Embryonic facial prominence (tissue), 1 donor: ENCODE data around the gene ZGRF1.
"Not testable (repeated sequence)": the region's sequence is repeated elsewhere in the genome, so short reads cannot be mapped to it uniquely, and the experiment has no call there.

Experiments used
- DNase-seq: peaks from one replicate; pipeline ENCODE4 v3.0.0-alpha.2; 2016; ENCODE audit errors: extremely low spot score

Gene ZGRF1, protein sequence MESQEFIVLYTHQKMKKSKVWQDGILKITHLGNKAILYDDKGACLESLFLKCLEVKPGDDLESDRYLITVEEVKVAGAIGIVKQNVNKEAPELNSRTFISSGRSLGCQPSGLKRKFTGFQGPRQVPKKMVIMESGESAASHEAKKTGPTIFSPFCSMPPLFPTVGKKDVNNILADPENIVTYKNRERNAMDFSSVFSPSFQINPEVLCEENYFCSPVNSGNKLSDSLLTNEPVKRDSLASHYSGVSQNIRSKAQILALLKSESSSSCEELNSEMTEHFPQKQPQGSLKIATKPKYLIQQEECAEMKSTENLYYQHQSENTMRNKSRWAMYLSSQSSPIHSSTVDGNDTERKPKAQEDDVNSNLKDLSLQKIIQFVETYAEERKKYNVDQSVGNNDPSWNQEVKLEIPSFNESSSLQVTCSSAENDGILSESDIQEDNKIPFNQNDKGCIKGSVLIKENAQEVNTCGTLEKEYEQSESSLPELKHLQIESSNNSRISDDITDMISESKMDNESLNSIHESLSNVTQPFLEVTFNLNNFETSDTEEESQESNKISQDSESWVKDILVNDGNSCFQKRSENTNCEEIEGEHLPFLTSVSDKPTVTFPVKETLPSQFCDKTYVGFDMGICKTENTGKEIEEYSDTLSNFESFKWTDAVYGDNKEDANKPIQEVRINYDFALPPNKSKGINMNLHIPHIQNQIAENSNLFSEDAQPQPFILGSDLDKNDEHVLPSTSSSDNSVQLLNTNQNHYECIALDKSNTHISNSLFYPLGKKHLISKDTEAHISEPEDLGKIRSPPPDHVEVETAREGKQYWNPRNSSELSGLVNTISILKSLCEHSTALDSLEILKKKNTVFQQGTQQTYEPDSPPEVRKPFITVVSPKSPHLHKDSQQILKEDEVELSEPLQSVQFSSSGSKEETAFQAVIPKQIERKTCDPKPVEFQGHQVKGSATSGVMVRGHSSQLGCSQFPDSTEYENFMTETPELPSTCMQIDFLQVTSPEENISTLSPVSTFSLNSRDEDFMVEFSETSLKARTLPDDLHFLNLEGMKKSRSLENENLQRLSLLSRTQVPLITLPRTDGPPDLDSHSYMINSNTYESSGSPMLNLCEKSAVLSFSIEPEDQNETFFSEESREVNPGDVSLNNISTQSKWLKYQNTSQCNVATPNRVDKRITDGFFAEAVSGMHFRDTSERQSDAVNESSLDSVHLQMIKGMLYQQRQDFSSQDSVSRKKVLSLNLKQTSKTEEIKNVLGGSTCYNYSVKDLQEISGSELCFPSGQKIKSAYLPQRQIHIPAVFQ (N-terminal part only)

DNA sequence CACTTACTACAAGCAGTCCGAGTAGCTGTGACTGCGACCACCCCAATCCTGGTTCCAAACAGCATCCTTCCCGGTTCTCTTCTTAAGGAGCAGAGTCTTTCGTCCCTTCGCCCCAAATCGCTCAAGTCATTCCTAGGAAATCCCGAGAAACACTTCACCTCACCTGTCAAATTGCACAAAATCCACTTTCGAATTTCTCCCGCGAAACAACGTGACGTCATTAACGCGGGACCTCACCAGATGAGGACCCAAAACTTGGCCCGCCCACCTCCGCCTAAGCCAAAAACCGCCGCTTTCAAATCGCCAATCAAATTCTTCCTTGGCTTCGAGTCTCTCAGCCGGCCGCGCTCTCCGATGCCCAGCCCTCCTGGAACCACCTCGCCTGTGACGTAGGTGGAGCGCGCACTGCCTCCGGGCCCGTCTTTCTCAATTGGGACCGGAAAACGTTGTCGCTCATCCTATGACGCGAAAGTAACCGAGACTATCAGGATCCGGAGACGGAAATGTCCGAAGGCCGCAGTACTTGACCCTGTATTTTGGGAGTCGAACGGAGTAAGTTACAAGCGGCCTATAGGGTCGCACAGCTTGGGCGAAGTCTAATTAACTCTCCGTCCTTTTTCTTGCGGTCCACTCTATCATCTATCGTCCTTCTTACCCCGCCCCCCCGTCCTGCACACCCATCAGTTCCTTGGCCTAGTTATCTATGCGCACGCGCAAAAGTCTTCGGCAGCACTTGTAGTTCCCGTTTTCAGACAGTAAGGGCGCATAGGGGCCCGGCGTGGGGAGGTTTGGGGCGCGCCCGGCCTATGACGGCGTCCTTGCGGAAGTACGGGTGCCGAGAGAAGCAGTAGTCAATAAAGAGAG, at the start of gene ZGRF1, which contains the start of gene LARP7:
TSS of gene ZGRF1 (minus strand) at position 222 of the 864 bp plus-strand sequence. CDS start 3,733 bp downstream, outside the sequence.
TSS of gene LARP7 (plus strand) at position 456 of the 864 bp plus-strand sequence. CDS start 7,527 bp downstream, outside the sequence.
- peak; percentile 98 for DNase-seq

GRCh38 chr4:112680996-112681395, 44.3 kb upstream of the ZGRF1 start:
- no peak for DNase-seq

DNA sequence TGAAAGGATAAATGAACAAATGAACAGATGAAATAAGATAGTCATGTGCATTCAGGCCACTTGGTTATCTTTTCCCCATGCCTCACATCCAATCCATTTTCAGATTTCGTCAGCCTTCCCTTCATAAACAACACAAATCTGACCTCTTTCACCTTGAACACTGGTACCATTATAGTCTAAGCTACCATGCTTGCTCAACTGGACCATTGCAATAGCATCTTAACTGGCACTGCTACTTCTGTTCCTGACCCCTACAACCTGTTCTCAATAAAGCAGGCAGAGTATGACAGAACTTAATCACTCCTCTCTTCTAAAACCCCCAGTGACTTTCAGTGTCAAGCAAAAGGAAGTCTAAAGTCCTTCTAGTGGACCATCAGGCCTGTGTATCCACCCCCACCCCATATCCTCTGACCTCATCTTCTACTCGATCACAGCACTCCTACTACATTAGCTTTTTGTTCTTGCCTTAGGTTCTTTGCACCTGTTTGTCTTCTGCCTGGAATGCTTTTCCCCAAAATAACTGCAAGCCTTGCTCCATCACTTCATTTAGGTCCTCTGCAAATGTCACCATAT, 40.9 kb upstream of the ZGRF1 start:
- no peak for DNase-seq

DNA sequence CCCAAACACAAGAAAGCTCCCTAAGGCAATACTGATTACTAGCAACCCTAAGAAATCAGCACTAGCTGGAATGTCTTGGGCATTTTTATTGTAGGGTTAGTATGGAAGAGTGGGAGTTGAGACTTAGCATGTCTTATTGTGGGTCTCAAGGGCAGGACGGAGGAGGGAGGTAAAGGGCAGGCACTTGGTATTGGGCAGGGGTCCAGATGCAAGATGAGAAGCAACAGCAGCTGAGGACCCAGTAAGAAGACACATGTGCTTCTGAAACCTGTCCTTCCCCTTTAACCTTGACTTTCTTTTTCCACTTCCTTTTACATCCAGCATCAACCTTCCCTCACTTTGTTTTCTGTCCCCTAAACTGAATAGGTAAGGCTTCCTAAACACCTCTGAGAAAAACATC, 37.7 kb upstream of the ZGRF1 start:
- DNase-seq: no peak

DNA sequence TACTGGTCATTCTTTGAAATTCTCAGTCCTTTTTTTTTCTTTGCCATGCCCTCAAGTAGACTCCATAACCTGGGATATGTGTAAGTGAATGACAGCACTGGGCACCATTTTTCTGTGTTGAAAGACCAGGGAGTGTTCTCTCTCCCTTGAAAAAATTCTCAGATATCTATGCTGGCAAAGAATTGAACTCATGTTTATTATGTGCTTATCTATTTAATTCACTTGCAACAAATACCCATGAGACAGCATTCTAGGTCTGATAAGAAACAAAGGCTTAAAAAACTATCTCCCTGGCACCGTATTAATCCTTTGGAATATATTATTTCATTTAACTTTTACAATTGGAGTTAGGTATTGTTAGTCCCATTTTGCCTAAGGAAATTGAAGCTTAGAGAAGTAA, 37.0 kb upstream of the ZGRF1 start:
- DNase-seq: no peak

- no peak for DNase-seq
Observed at GRCh38 chr4:112673076-112673475, 36.4 kb upstream of the ZGRF1 start.

GRCh38 chr4:112668131-112668530, 31.4 kb upstream of the ZGRF1 start:
- no peak for DNase-seq

- no peak for DNase-seq
Observed at GRCh38 chr4:112664611-112665010, 27.9 kb upstream of the ZGRF1 start.

DNA sequence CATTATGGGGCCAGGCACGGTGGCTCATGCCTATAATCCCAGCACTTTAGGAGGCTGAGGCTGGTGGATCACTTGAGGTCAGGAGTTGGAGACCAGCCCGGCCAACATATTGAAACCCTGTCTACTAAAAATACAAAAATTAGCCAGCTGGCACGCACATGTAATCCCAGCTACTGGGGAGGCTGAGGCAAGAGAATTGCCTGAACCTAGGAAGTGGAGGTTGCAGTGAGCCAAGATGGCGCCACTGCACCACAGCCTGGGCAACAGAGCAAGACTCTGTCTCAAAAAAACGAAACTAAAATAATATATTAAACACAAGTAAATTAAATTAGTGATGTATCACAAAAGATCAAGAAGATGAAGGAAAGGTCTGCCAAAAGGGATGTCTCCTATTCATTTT, 19.4 kb upstream of the ZGRF1 start:
- not testable (repeated sequence) for DNase-seq

DNA sequence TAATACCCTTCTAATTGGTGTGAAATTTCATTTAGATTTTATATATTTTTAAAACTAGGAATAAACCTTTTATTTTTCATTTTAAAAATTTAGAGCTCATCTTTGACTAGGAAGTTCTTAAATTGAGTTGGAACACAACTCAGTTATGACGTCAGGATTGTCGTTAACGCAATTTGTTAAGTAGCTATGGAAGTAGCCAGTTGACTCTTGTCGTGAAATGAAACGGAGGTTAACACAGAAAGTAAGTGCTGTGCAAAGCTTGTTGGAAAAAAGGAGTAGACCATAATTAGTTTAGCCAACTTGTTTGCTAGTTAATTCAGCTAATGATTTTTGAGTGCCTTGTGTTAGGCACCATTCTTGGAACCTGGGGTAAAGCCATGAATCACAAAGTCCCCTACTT, 18.6 kb upstream of the ZGRF1 start:
- DNase-seq: no peak

DNA sequence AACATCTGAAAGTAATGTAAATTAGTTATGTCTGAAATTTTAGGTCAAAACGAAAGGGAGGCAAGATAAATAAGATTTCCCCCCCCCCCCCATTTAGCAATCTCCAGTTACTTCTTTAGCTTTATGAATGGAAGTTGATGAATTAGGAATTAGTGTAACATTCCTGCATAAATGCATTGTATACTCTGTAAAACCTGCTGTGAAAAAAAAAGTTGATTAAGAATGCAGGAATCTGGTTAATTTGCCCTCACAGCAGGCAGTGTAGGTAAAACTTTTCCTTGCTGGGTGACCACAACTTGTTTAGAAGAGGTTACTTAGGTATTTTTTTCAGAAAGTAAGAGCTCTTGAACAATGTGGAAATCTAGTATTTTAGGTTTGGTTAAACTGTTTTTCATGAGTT, 15.5 kb upstream of the ZGRF1 start:
- DNase-seq: no peak

DNA sequence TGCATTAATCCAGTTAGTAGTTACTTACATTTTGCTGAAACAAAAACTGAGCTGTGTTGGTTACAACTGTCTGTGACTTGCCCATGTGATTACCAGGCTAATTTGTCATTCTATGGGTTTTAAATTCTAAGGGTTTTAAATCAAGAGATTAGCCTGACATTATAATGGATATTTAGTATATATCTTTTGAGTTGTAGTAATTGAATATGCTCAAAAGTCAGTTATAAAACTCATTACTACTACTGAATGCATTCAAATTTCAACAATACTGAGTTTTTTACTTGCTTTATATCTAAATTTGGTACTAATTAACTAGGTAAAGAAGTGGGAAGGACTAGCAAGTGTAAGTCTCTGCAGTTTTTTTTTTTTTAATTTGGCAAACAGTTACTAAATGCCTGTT, 14.9 kb upstream of the ZGRF1 start:
- DNase-seq: no peak

GRCh38 chr4:112650332-112650731, 13.6 kb upstream of the ZGRF1 start:
- no peak for DNase-seq

- no peak for DNase-seq
Observed at GRCh38 chr4:112649055-112649408, 12.3 kb upstream of the ZGRF1 start.

DNA sequence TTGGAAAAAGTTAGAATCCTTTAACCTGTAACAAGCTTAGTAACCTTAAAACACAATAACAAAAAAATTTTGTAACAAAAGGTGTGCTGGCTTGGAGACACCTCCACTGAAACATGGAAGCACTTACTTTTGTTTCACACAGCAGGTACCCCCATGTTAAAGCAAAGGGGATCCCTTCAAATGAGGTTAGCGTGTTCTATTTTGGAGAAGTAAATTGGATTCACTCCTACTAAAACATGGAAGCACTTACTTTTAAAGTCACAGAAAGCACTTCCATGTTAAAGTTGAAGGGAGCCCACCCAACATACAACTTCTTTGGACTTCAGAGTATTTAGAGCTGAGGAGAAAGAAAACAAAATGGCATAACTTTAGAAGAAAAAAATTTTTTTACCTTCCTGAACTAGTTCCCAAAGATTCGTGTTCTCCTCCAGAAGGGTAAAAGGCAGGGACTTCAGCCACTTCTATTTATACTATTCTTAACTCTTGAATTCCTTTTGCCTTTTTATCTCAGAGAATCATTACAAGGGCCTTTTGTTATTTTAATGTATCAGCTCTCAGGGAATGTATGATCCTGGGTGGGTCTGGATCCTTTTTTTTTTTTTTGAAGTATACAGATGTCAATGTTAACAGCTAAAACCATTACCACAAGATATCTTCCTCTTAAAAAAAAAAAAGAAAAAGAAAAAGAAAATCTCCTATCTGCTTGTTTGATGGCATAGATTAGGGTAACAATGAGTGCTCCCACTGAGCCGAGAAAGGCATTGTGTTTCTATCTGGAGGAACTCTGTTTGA, 11.8 kb upstream of the ZGRF1 start:
- no peak for DNase-seq

GRCh38 chr4:112647785-112648184, 11.1 kb upstream of the ZGRF1 start:
- no peak for DNase-seq

GRCh38 chr4:112646632-112647537, 10.2 kb upstream of the ZGRF1 start:
- no peak for DNase-seq

DNA sequence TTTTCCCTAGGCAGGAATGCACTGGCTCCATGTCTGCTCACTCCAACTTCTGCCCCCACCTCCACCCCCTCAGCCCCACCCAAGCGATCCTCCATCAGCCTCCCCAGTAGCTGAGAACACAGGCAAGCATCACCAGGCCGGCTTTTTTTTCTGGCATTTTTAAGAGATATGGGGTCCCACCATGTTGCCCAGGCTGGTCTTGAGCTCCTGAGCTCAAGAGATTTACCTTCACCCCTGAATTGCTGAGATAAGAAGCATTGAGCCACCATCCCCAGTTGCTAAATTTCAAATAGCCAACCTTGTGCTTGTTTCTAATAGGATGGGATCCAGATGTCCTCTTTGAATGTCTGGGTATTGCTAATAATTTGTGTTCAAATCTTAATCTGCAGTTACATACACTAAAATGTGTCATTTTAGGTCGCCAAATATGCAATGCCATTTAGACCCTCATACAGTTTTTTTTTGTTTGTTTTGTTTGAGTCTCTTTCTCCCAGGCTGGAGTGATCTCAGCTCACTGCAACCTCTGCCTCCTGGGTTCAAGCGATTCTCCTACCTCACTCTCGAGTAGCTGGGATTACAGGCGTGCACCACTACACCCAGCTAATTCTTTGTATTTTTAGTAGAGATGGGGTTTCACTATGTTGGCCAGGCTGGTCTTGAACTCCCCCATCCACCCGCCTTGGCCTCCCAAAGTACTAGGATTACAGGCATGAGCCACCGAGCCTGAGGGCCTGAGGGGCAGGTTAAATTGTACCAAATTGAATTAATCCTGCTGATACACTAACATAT, 9.0 kb upstream of the ZGRF1 start:
- no peak for DNase-seq
